HAP-1 (cell line): ENCODE measurements around the gene SYT17.
A peak's percentile ranks its signal among the peaks of the same experiment; 100 is the strongest.

Source experiments
- DNase-seq, 2 experiments: peaks; one replicate each; pipeline ENCODE4 v3.0.0-alpha.2; 2016 to 2020; ENCODE audit warnings: low spot score in 2 of 2
- H3K27me3 ChIP-seq: fragments of 250-450 bp; sonication (Bioruptor Pico); 2 replicates; pipeline ENCODE4 v1.5.1; 2020; ENCODE audit warnings: low read depth, mild to moderate bottlenecking, moderate library complexity
- H3K36me3 ChIP-seq: fragments of 250-450 bp; sonication (Bioruptor Pico); replicated peaks from 2 replicates; pipeline ENCODE4 v1.5.1; 2020; ENCODE audit warnings: mild to moderate bottlenecking
- H3K4me1 ChIP-seq: fragments of 250-450 bp; sonication (Bioruptor Pico); 2 replicates; pipeline ENCODE4 v1.5.1; 2020; ENCODE audit warnings: mild to moderate bottlenecking
- H3K4me3 ChIP-seq: fragments of 250-450 bp; sonication (Bioruptor Pico); 2 replicates; pipeline ENCODE4 v1.5.1; 2020; ENCODE audit warnings: mild to moderate bottlenecking, moderate library complexity
- H3K9me3 ChIP-seq: fragments of 250-450 bp; sonication (Bioruptor Pico); 2 replicates; pipeline ENCODE4 v1.5.1; 2020; ENCODE audit warnings: mild to moderate bottlenecking, moderate library complexity
- in situ Hi-C: fragments of 300-500 bp; cut with MboI; formaldehyde crosslinking; loops from 3 replicates; pipeline ENCODE4 v1.14.3; 2020; ENCODE audit warnings: low sequenced_read_pairs, inconsistent platforms, mixed read lengths

The SYT17 gene

DNA sequence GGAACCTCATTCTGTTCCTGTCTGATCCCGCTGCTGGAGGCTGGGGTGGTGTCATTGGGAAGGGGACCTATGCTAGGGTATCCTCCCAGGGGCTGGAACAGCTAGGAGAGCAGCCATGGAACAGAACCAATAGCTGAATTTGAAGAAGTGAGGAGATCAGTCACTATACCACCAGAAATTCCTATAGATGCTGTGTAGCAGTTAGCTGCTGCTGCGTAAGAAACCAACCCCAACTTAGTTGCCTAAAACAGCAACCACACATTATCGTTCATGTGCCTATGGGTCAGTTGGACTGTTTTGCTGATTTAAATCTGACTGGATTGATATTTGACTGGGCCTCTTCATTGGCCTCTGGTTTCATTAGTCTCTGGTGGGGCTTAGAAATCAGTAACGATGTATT lies 20.4 kb upstream of the SYT17 start:
- in situ Hi-C loops: no loop called here

GRCh38 chr16:19148189-19148588 lies 19.9 kb upstream of the SYT17 start:
- no peak for DNase-seq
- Histone ChIP-seq H3K4me1 (no peaks in the 10 kb centered on the region), H3K4me3 (no peak overlapping the region), H3K27me3 (peaks cover 2% of the 10 kb centered on the region), H3K9me3 (no peaks in the 10 kb centered on the region), H3K36me3 (no peaks in the 10 kb centered on the region)
- in situ Hi-C loops: no loop called here

More for the DNA sequence above, 20.4 kb upstream of the SYT17 start:
- H3K36me3 ChIP-seq: no peaks in the 10 kb centered on the region
- H3K4me3 ChIP-seq: no peak overlapping the region
- H3K27me3 ChIP-seq: peaks cover 2% of the 10 kb centered on the region
- DNase-seq: no peak
- no peaks in the 10 kb centered on the region for H3K9me3 ChIP-seq
- H3K4me1 ChIP-seq: no peaks in the 10 kb centered on the region

DNA sequence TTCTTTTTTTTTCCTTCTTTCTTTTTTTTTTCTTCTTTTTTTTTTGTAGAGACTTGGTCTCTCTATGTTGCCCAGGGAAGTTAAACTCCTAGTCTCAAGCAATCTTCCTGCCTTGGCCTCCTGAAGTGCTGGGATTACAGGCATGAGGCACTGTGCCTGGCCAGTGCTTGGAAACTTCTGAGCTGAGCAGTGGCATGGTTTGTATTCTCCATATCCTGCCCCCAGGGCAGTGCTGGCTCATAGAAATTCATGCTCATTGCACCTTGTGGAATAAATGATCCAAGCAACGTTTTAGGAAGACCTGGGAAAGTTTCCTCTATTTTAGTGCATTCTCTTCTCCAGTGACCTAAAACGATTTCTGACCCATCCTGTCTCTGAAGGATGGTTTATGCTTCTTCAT lies 16.7 kb upstream of the SYT17 start:
- Histone ChIP-seq H3K36me3 (no peaks in the 10 kb centered on the region), H3K4me3 (no peak overlapping the region), H3K4me1 (no peaks in the 10 kb centered on the region), H3K27me3 (no peaks in the 10 kb centered on the region; the same call in 1 of the 2 replicates), H3K9me3 (no peaks in the 10 kb centered on the region)
- in situ Hi-C loops: no loop called here
- DNase-seq: no peak

DNA sequence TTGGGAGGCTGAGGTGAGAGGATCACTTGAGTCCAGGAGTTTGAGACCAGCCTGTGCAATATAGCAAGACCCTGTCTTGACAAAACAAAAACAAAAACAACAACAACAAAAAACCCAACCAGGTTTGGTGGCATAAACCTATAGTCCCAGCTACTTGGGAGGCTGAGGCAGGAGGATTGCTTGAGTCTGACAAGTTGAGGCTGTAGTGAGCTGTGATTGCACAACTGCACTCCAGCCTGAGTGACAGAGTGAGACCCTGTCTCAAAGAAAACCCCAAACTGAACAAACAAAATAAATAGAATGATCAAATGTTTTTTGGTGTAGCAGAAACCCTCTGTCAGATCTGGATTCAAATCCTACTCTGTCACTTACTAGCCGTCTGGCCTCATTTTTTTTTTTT lies 16.0 kb upstream of the SYT17 start:
- Histone ChIP-seq H3K27me3 (no peaks in the 10 kb centered on the region; the same call in 1 of the 2 replicates), H3K9me3 (no peaks in the 10 kb centered on the region), H3K4me3 (no peak overlapping the region), H3K4me1 (no peaks in the 10 kb centered on the region), H3K36me3 (no peaks in the 10 kb centered on the region)
- in situ Hi-C loops: no loop called here
- DNase-seq: no peak

- H3K9me3 ChIP-seq: no peaks in the 10 kb centered on the region
- peak in 1 of 2 experiments; percentile 48 for DNase-seq
- no peaks in the 10 kb centered on the region for H3K27me3 ChIP-seq
- H3K4me3 ChIP-seq: no peak overlapping the region
- H3K4me1 ChIP-seq: no peaks in the 10 kb centered on the region
- in situ Hi-C loops: no loop called here
- no peaks in the 10 kb centered on the region for H3K36me3 ChIP-seq
Measured at GRCh38 chr16:19153876-19154275, 14.2 kb upstream of the SYT17 start.

DNA sequence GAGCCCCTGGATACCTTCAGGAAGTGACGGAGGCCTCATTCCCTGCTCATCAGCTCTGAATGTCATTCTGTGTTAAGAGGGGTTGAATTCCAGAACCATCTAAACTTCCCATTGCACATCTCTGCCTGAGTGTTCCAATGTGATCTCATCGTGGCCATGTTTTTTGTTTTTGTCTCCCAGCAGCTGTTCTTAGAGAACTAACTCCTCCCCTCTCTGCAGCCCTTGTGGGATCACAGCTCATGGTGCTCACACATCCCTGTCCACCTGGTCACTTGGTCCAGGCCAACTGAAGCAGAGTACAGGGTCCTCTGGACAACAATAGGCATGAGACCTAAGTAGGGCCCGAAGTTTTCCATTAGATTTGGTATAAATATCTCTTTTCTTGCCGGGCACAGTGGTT lies 6.0 kb upstream of the SYT17 start:
- in situ Hi-C loops: no loop called here
- H3K4me1 ChIP-seq: no peaks in the 10 kb centered on the region
- DNase-seq: no peak

GRCh38 chr16:19163215-19163614 lies 4.8 kb upstream of the SYT17 start:
- no peak overlapping the region for H3K4me3 ChIP-seq
- H3K9me3 ChIP-seq: no peaks in the 10 kb centered on the region
- in situ Hi-C loops: no loop called here
- no peaks in the 10 kb centered on the region for H3K4me1 ChIP-seq
- no peaks in the 10 kb centered on the region for H3K36me3 ChIP-seq
- H3K27me3 ChIP-seq: peaks cover 8% of the 10 kb centered on the region
- DNase-seq: no peak

More for the DNA sequence above, 6.0 kb upstream of the SYT17 start:
- Histone ChIP-seq H3K9me3 (no peaks in the 10 kb centered on the region), H3K4me3 (no peak overlapping the region), H3K36me3 (no peaks in the 10 kb centered on the region), H3K27me3 (peaks cover 8% of the 10 kb centered on the region; the same call in 1 of the 2 replicates)

GRCh38 chr16:19164285-19164684 lies 3.8 kb upstream of the SYT17 start:
- Histone ChIP-seq H3K9me3 (no peaks in the 10 kb centered on the region), H3K4me1 (no peaks in the 10 kb centered on the region), H3K27me3 (peaks cover 19% of the 10 kb centered on the region), H3K4me3 (no peak overlapping the region), H3K36me3 (no peaks in the 10 kb centered on the region)
- no peak for DNase-seq
- in situ Hi-C loops: no loop called here

DNA sequence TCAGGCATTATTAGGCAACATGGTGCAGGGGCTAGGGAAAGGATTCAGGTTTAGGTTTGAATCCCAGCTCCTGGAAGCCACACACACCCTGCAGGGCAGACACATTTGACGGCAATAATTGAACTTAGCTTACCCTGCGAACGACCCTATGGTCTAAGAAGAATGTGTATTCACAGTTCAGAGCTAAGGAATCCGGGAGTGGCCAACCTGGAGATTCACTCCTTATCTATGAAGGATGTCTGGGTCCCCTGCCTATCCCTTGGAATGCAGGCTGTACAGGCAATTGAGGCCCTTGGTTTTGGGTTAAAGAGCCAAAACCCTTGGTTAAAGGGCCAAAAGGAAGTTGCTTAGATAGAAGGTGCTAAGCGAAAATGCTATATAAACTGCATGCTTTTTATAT lies 2.9 kb upstream of the SYT17 start:
- Histone ChIP-seq H3K4me1 (no peaks in the 10 kb centered on the region), H3K4me3 (no peak overlapping the region), H3K9me3 (no peaks in the 10 kb centered on the region), H3K36me3 (no peaks in the 10 kb centered on the region), H3K27me3 (peaks cover 27% of the 10 kb centered on the region)
- DNase-seq: no peak
- in situ Hi-C loops: no loop called here

- Histone ChIP-seq H3K4me1 (no peaks in the 10 kb centered on the region), H3K4me3 (no peak overlapping the region), H3K9me3 (no peaks in the 10 kb centered on the region), H3K36me3 (no peaks in the 10 kb centered on the region), H3K27me3 (peaks cover 39% of the 10 kb centered on the region)
- in situ Hi-C loops: no loop called here
- DNase-seq: no peak
Measured at GRCh38 chr16:19166500-19166899, 1.5 kb upstream of the SYT17 start.

GRCh38 chr16:19168371-19169081 lies 486 bp downstream of the SYT17 start:
- Histone ChIP-seq H3K4me3 (peak overlapping the region; percentile 26), H3K9me3 (no peaks in the 10 kb centered on the region), H3K36me3 (no peaks in the 10 kb centered on the region), H3K4me1 (no peaks in the 10 kb centered on the region), H3K27me3 (peaks cover 55% of the 10 kb centered on the region)
- DNase-seq: no peak
- in situ Hi-C loops: no loop called here

GRCh38 chr16:19169082-19169639 lies 1.1 kb downstream of the SYT17 start:
- Histone ChIP-seq H3K27me3 (peaks cover 59% of the 10 kb centered on the region), H3K4me3 (no peak overlapping the region), H3K4me1 (no peaks in the 10 kb centered on the region), H3K9me3 (no peaks in the 10 kb centered on the region), H3K36me3 (no peaks in the 10 kb centered on the region)
- in situ Hi-C loops: no loop called here
- no peak for DNase-seq

GRCh38 chr16:19170043-19170655 lies 2.1 kb downstream of the SYT17 start:
- no peaks in the 10 kb centered on the region for H3K9me3 ChIP-seq
- DNase-seq: no peak
- H3K27me3 ChIP-seq: peaks cover 69% of the 10 kb centered on the region
- H3K4me3 ChIP-seq: no peak overlapping the region
- H3K4me1 ChIP-seq: no peaks in the 10 kb centered on the region
- H3K36me3 ChIP-seq: no peaks in the 10 kb centered on the region
- in situ Hi-C loops: no loop called here

- DNase-seq: no peak
- in situ Hi-C loops: no loop called here
- no peaks in the 10 kb centered on the region for H3K9me3 ChIP-seq
- H3K36me3 ChIP-seq: no peaks in the 10 kb centered on the region
- H3K4me1 ChIP-seq: no peaks in the 10 kb centered on the region; the same call in 1 of the 2 replicates
- no peak overlapping the region for H3K4me3 ChIP-seq
- peaks cover 68% of the 10 kb centered on the region for H3K27me3 ChIP-seq
Measured at GRCh38 chr16:19172098-19172780, 4.2 kb downstream of the SYT17 start.
